IPS DF 4.7 (cell line): ENCODE results near the gene PRDM16.

Experiments
- DNase-seq: peaks from one replicate; pipeline ENCODE4 v3.0.0-alpha.2; 2013; ENCODE audit warnings: low spot score; ENCODE audit errors: extremely low read depth

Gene PRDM16

GRCh38 chr1:3241673-3242407 lies 172.8 kb downstream of the PRDM16 start:
- no peak for DNase-seq

DNA sequence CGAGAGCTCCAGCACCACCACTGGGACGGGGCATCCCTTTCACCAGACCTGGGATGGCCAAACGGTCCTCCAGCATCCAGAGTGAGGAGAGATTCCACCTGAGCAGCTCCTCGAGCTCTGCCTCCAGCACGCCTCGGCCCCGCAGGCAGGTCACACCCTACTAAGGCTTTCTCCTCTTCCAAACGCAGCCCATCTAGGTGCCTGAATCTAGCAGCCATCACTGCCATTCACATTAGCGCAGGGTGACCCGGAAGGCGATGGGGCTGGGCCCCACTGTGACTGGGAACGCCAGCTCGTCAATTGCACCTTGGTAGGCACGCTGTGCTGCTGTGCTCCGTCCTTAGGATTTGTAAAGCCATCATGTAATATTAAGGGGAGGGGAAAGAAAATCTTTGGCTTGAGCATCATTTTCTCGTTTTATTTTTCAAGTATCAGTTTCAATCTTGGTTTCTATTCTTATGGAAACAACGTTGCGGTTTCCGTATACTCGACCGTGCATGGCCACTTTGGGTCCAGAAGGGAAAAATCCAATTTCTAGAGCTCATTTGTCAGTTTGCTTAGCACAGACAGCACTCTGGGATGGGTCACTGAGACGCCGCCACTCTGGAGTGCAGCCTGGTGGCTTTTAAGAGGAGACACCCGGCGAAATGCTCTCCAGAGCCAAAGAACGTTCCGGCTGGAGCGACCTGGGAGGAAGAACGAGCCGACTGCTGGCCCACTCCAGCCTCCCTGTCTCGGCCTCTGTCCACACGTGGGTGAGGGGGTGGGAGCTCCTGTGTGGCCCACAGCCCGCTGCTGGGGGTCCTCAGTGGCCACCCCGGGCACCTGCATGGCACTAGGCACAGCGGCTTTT lies 173.6 kb downstream of the PRDM16 start:
- no peak for DNase-seq

DNA sequence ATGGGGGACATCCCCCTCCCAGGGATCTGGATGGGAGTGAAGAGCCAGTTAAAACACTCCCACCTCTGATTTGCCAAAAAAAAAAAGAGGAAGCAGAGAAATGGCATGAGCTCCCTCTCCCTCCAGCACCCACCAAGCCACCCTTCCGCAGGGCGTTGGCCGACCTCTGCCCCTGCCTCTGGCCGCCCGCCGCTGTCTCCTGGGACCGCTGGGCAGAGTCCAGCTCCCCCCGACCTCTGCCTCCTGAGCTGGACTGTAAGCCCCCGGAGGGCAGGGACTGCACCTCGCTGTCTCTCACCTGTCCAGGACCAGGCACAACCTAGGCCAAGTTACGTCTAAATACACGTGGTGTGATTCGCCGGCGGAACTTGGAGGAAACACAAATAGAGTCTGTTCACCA lies 174.3 kb downstream of the PRDM16 start:
- DNase-seq: no peak

DNA sequence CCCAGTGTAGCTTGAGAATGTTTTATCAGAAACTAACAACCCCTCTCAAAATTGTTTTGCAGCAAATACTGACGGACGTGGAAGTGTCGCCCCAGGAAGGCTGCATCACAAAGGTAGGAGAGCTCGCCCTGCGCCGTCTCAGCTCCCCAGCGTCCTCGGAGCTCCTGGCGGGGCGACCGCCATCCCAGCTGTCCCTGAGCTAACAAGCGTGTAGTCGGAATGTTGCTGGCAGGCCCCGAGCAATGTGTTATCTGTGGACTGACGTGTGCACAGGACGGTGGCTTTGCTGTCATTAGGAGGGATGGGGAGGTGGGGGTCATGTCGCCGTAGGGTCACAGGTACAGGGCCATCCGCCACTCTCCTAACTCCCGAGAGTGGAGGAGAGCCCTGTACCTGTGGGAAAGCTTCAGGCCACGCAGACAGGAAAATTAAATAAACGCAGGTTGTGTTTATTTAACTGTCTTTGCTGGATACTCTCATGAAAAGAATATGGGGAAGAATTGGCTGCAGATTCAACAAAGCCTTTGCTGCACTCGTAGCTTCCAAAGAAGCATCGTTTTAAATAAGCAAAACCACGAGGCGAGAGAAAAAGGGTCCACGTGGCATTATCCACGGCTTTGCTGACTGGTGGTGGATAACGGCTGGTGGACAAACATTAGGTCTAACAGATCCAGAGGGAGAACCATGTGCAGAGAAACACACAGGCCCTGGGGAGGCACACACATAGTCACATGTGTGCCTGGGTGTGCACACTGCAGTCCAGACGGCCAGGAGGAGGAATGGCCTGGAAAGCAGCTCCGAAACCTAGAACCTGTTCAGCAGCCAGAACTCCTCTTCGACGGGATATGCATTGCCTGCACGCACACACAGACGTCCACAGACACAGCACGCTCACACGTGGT lies 175.3 kb downstream of the PRDM16 start:
- no peak for DNase-seq

GRCh38 chr1:3244927-3245315 lies 175.9 kb downstream of the PRDM16 start:
- no peak for DNase-seq

- DNase-seq: no peak
Measured at GRCh38 chr1:3245344-3245743, 176.3 kb downstream of the PRDM16 start.

GRCh38 chr1:3245768-3246167 lies 176.8 kb downstream of the PRDM16 start:
- no peak for DNase-seq

DNA sequence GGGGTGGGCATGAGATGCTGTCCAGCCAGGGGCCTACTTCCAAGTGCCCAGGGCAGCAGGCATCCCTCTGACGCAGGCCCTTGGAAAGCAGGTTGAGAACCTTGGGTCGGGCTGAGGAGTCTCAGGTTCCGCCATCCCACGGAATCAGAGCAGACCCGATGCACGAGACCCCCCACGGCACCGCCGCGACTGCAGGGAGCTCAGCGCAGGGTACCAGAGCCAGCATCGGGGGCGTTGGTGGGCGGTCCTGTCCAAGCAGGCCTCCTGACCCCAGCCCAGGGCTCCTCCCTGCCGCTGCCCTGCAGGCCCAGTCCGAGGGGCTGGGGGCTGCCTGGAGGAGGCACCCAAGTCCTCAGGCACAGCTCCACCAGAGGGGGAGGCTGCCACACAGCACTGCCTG lies 177.2 kb downstream of the PRDM16 start:
- DNase-seq: no peak

DNA sequence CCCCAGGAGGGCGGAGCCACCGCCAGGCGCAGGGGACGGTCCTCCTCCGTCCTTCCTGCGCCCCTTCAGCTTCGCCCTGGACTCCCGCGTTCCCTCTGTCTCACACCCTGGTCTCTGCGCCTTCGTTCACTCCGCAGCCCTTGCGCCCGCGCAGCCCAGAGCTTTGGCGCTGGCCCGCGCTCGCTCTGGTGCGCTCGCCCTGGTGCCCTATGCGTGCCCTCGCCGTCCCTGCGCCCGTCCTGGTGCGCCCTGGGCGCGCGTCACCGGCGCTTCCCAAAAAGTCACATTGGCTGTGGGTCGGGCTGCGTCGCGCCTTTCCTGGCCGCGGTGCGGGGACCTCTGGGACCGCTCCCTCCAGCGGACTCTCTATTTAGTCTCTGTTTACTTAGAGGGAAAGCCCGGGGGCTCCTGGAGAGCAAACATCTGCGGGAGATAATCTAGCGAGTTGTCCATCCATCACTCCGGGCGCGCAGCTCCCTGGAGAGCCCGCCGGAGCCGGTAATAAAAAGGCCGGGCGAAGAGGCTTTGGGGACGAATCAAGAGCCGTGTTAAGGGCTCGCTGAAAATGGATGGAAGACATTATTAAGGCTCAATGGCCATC lies 178.6 kb downstream of the PRDM16 start:
- no peak for DNase-seq

GRCh38 chr1:3248155-3249141 lies 179.4 kb downstream of the PRDM16 start:
- DNase-seq: no peak

GRCh38 chr1:3249231-3249630 lies 180.2 kb downstream of the PRDM16 start:
- no peak for DNase-seq

- no peak for DNase-seq
Measured at GRCh38 chr1:3249631-3250501, 180.9 kb downstream of the PRDM16 start.

DNA sequence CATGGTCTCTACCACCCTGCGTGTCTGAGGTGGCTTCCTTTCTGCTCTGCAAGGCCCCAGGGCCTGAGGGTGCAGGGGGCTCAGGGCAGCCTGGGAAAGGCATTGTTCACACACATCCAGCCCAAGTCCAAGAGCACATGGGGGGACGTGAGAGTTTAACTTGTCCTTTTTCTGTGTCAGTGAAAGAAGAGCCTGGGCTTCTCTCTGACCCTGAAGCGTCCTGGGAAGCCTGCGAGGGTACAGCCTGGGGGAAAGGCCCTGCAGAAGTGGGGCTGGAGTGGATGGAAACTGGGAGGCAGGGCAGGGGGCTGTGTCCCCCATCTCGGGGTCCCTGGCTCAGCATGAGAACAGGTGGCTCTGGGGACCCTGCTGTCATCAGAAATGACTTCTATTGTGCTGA lies 181.6 kb downstream of the PRDM16 start:
- no peak for DNase-seq

- no peak for DNase-seq
Measured at GRCh38 chr1:3251099-3251806, 182.2 kb downstream of the PRDM16 start.

DNA sequence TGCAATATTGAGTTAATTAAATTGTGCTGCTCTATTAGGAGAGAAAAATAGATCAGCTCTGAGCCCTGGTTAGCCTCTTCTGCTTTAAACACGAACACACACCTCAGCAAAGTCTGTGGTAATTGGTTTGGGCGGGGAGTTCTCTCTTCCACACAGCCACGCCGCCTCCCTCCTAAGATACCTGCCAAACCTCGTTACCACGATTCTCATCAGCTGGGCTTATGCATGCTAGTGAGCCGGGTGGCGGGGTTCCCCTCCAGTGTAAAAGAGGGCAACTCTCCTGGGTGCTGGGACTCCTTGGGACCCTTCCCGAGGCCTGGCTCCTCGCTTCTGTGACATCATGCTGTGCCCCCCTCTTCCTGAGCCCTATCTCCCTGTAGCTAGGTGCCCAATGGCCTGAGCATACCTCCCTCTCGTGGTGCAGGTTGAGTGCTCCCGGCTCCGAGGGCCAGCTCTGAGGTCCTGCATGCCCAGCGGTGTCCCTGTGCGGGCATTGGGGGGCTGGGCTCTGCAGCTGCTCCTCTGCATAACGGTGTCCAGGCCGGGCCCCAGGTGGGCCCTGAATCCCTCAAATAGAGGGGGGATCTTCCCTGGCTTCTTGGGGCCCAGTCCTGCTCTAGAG lies 182.9 kb downstream of the PRDM16 start:
- DNase-seq: no peak

DNA sequence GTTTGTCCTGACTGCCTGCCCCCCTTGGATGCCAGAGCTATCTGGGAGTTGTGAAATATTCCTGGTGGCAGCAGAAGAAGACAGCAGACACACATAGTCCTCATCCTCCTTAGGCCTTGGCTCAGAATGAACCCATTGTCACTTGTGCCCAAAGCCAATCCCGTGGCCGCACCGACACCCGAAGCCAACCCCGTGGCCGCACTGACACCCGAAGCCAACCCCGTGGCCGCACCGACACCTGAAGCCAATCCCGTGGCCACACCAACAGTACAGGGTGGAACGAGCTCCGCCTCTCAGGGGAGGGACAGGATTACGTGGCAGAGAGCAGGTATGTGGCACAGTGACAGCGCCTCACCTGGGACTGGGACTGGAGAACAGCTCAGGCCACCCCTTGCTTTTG lies 186.7 kb downstream of the PRDM16 start:
- no peak for DNase-seq

DNA sequence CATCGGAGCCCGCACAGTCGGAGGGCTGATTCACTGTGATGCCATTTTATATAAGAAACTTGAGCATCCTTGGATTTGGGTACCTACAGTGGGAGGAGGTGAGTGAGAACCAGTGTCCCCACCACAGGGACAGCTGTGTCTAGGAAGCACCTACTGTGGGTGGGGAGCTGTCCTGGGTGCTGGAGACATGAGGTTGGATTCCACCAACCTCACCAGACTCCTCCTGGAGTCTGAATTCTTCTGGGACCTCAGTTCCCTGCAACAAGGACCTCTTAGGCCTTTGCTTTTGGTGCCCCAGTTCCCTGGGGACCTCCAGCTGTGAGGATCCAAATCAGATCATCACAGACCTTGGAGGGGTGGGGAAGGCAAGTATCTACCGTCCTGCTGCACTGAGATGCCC lies 188.8 kb downstream of the PRDM16 start:
- DNase-seq: no peak

- no peak for DNase-seq
Measured at GRCh38 chr1:3258386-3259003, 189.5 kb downstream of the PRDM16 start.
